Left forelimb (tissue), 1 donor: Measurements from ENCODE around the gene ABCA10.

Source experiments
- DNase-seq: peaks from one replicate; pipeline ENCODE4 v3.0.0-alpha.2; 2018; ENCODE audit warnings: low spot score

Gene ABCA10

GRCh38 chr17:69103557-69104233 is 124.9 kb downstream of the ABCA10 start:
- no peak for DNase-seq

- no peak for DNase-seq
These were observed 130.0 kb downstream of the ABCA10 start for GRCh38 chr17:69098625-69099024.
